Measurements from ENCODE around the gene SBF2. TPM values are rescaled to one million over a fixed set of nuclear protein-coding genes. Genes with fewer than 3 reads are reported as not detected.
"Not testable (repeated sequence)": the region's sequence is repeated elsewhere in the genome, so short reads cannot be mapped to it uniquely, and the experiment has no call there.

Gene SBF2
- total RNA-seq, 4 donors from 2014 or later, result 52.8 to 87.9 (median 62.4) TPM

- no peaks in the 10 kb centered on the region for H3K27me3 ChIP-seq
- ATAC-seq, result no peak
- H3K4me3 ChIP-seq, result no peak overlapping the region
- H3K36me3 ChIP-seq, result no peaks in the 10 kb centered on the region
- TF ChIP-seq POLR2AphosphoS5 (IDR thresholded peaks at IDR 0.05), result no peak
- no peak for TF ChIP-seq EP300 (IDR thresholded peaks at IDR 0.05)
- TF ChIP-seq POLR2A (IDR thresholded peaks at IDR 0.05), result no peak
- no peak for TF ChIP-seq CTCF (IDR thresholded peaks at IDR 0.05)
- peaks cover 0 to 12% (median 5%) of the 10 kb centered on the region in 3 donors for H3K4me1 ChIP-seq
- 58 to 65% methylated on average over 3 of the region's 3 CpGs for WGBS, 2 donors (ENCODE audit: low coverage in 1 of 2)
- no peak overlapping the region for H3K27ac ChIP-seq
- H3K9me3 ChIP-seq, result no peaks in the 10 kb centered on the region
Measured at GRCh38 chr11:10255388-10256125, 38.5 kb downstream of the SBF2 start.

GRCh38 chr11:10249448-10250131 lies 44.4 kb downstream of the SBF2 start:
- H3K4me3 ChIP-seq, ATAC-seq, H3K9me3 ChIP-seq, H3K36me3 ChIP-seq, H3K27ac ChIP-seq, H3K27me3 ChIP-seq: not testable (repeated sequence)
- WGBS, 2 donors (ENCODE audit: low coverage in 1 of 2), result 88 to 98% methylated on average over 2 of the region's 2 CpGs
- H3K4me1 ChIP-seq, result peaks cover 0 to 14% (median 0%) of the 10 kb centered on the region in 3 donors

GRCh38 chr11:10247011-10247410 lies 47.0 kb downstream of the SBF2 start:
- Histone ChIP-seq H3K4me1 (peaks cover 0 to 22% (median 3%) of the 10 kb centered on the region in 3 donors), H3K36me3 (no peaks in the 10 kb centered on the region), H3K27ac (no peak overlapping the region), H3K9me3 (no peaks in the 10 kb centered on the region), H3K27me3 (no peaks in the 10 kb centered on the region), H3K4me3 (no peak overlapping the region)
- ATAC-seq, result no peak
- 46 to 61% methylated on average over 2 of the region's 2 CpGs for WGBS, 2 donors (ENCODE audit: low coverage in 1 of 2)
- TF ChIP-seq CTCF (IDR thresholded peaks at IDR 0.05) (no peak), POLR2A (IDR thresholded peaks at IDR 0.05) (no peak), POLR2AphosphoS5 (IDR thresholded peaks at IDR 0.05) (no peak), EP300 (IDR thresholded peaks at IDR 0.05) (no peak)

DNA sequence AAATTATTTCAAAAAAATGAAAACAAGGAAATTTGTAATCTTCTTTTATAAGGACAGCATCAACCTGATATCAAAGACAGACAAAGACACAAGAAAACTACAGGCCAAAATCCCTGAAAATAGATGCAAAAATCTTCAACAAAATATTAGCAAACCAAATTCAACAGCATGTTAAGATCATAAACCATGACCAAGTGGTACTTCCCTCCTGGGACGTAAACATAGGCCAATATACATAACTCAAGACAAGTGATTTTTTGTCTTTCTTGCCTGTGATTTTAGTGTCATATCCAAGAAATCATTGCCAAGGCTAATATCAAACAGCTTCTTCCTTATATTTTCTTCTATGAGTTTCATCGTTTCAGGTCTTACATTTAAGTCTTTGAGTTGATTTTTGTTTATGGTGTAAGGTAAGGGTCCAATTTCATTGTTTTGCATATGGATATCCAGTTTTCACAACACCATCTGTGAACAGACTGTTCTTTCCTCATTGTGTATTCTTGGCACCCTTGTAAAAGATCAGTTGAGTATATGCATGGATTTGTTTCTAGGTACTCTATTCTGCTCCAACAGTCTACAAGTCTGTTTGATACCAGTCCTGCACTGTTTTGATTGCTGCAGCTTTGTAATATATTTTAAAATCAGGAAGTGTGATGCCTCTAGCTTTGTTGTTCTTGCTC lies 50.0 kb downstream of the SBF2 start:
- H3K4me3 ChIP-seq, result no peak overlapping the region
- no peaks in the 10 kb centered on the region for H3K27me3 ChIP-seq
- TF ChIP-seq CTCF (IDR thresholded peaks at IDR 0.05), result no peak
- TF ChIP-seq POLR2A (IDR thresholded peaks at IDR 0.05), result no peak
- no peak for TF ChIP-seq EP300 (IDR thresholded peaks at IDR 0.05)
- TF ChIP-seq POLR2AphosphoS5 (IDR thresholded peaks at IDR 0.05), result no peak
- no peaks in the 10 kb centered on the region for H3K9me3 ChIP-seq
- ATAC-seq, result no peak
- no peaks in the 10 kb centered on the region for H3K36me3 ChIP-seq
- no peak overlapping the region for H3K27ac ChIP-seq
- 88% methylated on average over 2 of the region's 2 CpGs for WGBS, 2 donors (ENCODE audit: low coverage in 1 of 2)
- peaks cover 0 to 22% (median 3%) of the 10 kb centered on the region in 3 donors for H3K4me1 ChIP-seq

DNA sequence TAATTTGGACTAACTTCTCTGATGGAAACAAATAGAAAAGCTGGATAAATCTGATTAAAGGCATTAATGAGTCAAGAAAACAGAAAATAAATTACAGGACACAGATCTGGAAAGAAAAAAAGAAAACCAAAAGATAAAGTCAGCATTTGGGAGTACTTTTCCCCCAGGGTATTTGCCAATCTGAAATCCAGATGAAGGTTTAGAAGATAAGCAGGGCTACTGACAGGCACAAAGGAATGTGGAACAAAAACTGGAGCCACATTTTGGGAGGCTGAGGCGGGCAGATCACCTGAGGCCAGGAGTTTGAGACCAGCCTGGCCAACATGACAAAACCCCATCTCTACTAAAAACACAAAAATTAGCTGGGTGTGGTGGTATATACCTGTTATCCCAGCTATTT lies 57.2 kb downstream of the SBF2 start:
- Histone ChIP-seq H3K36me3 (no peaks in the 10 kb centered on the region), H3K4me1 (peaks cover 0 to 4% (median 0%) of the 10 kb centered on the region in 3 donors), H3K27me3 (no peaks in the 10 kb centered on the region), H3K27ac (no peak overlapping the region), H3K4me3 (no peak overlapping the region), H3K9me3 (no peaks in the 10 kb centered on the region)
- TF ChIP-seq EP300 (IDR thresholded peaks at IDR 0.05) (no peak), CTCF (IDR thresholded peaks at IDR 0.05) (no peak), POLR2A (IDR thresholded peaks at IDR 0.05) (no peak), POLR2AphosphoS5 (IDR thresholded peaks at IDR 0.05) (no peak)
- no peak for ATAC-seq
- WGBS, 2 donors (ENCODE audit: low coverage in 1 of 2), result 100% methylated on average over 1 of the region's 1 CpG

Data from gastroesophageal sphincter (tissue), 4 donors.